Right cardiac atrium (tissue), 5 donors: ENCODE data around the gene PACRG. TPM values are rescaled to one million over a fixed set of nuclear protein-coding genes. Genes with fewer than 3 reads are reported as not detected.
A peak's percentile ranks its signal among the peaks of the same experiment; 100 is the strongest.

Experiments used
- ATAC-seq, 2 donors: fragments of 200-7000 bp; cut with Tn5 transposase; one replicate each; pipeline versions ENCODE4 v1.8.0 to v1.9.1; 2020; ENCODE audit warnings: moderate library complexity in 2 of 2, mild to moderate bottlenecking in 1 of 2
- DNase-seq, 3 donors: peaks; one replicate each; pipeline ENCODE4 v3.0.0-alpha.2; 2020
- H3K27ac ChIP-seq: one replicate; pipeline ENCODE4 v1.5.1; 2013; ENCODE audit warnings: mild to moderate bottlenecking, low read length, control low read depth, moderate library complexity
- H3K27me3 ChIP-seq: one replicate; pipeline ENCODE4 v1.6.1; 2013; ENCODE audit not compliant: control insufficient read depth, insufficient read depth
- H3K4me1 ChIP-seq: one replicate; pipeline ENCODE4 v1.6.1; 2013; ENCODE audit warnings: low read length; ENCODE audit not compliant: control insufficient read depth, insufficient read depth
- H3K4me3 ChIP-seq: one replicate; pipeline ENCODE4 v1.5.1; 2013; ENCODE audit warnings: low read length, control low read depth
- H3K9me3 ChIP-seq: one replicate; pipeline ENCODE4 v1.6.1; 2013; ENCODE audit warnings: low read length; ENCODE audit not compliant: control insufficient read depth
- WGBS: extraction: QIAGEN DNeasy Blood & Tissue Kit; methylation state at CpG from one replicate; pipeline ENCODE4 v1.1.7; 2013; 5-methylcytosine and 5-hydroxymethylcytosine counted together
- intact Hi-C, 4 donors: fragments of 100-400 bp; cut with DNase I; formaldehyde crosslinking; loops; one replicate each; pipeline versions ENCODE4 v1.11.0 to v1.14.0; 2022 to 2023
- polyA plus RNA-seq: library from polyadenylated mRNA; stranded (reverse); fragments of 200-250 nt; gene quantifications from one replicate; pipeline ENCODE4 v1.2.3, GENCODE V29; 2013
- total RNA-seq, 4 donors: library from RNA; stranded (reverse); fragmentation: NEBNext Ultra II Directional; extraction: Animal tissue kit (Norgen Biotek cat#: 25700); gene quantifications; one replicate each; pipeline ENCODE4 v1.2.1, GENCODE V29; 2021
- donor health status: healthy with polysubstance abuse.
- donor health status: DM: no; HTN: yes; CAD: no.
- donor health status: DM: no; HTN: no; CAD: no.
- donor health status: DM: no; HTN: yes; CAD: no; lungs with severe emphysema.
- donor health status: DM: yes; HTN: yes; CAD: no.

The PACRG gene
- total and polyA plus RNA-seq, 5 donors: 3.9 to 9.4 (median 4.9) TPM

DNA sequence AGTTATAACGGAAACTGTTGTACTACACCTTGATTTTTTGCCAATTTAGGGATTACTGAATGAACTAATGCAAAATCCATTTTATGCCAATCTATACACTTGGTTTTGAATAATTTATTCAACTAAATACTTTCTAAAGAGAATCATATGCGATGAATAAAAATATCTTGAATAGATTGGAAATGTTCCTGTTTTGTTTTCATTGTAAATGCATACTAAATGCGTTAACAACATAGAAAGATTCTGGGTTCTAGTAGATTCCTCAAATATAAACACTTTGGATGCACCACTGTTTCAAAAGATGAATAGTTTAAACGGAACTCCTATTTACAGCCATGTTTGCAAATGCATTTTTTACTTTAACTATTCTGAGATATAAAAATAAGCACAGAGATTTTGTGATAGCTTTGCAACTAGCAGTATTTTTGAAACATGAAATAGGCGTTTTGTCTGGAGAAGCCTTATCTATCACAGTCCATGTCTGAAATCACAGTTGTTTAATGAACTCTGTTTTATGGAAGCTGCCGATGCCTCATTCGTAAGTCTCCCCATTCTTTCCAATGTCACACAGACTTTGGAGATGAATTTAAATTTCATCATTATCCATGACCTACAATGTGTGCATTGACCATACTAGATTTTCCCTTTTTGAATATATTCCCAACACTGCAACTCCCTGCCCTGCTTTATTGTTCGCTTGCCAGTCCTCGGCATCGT, 409.1 kb downstream of the PACRG start:
- no peak for ATAC-seq
- WGBS: 78% methylated on average over 10 of the region's 10 CpGs
- H3K27me3 ChIP-seq: no peaks in the 10 kb centered on the region
- no peaks in the 10 kb centered on the region for H3K9me3 ChIP-seq
- no peak for DNase-seq
- no peaks in the 10 kb centered on the region for H3K4me1 ChIP-seq
- no peak overlapping the region for H3K4me3 ChIP-seq
- H3K27ac ChIP-seq: no peak overlapping the region
- intact Hi-C loops: no loop called here

DNA sequence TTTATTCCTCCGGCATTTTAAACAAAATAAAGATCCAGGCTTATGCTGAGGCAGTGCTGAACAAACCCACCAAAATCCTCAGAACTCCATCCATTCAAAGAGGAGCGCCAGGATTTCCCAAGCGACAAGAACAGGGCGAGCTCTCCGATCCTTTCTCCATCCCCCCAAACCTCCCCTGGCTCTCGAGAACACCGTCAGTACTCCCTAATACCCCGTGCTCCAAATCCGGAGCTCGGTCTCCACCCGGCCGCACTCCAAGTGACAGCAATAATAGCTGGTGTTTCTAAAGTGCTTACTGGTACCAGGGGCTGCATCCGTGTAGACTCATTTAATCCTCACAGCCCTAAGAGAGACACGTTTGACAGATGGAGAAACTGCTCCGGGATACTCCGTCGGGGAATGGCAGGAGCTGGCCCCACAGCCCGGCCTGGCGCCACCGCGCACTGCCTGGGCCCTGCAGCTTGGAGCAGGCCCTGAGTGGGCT, 409.7 kb downstream of the PACRG start:
- Histone ChIP-seq H3K4me3 (no peak overlapping the region), H3K27me3 (no peaks in the 10 kb centered on the region), H3K27ac (no peak overlapping the region), H3K4me1 (no peaks in the 10 kb centered on the region), H3K9me3 (no peaks in the 10 kb centered on the region)
- WGBS: 93% methylated on average over 21 of the region's 21 CpGs
- no peak for ATAC-seq
- intact Hi-C loops: no loop called here
- DNase-seq: no peak

DNA sequence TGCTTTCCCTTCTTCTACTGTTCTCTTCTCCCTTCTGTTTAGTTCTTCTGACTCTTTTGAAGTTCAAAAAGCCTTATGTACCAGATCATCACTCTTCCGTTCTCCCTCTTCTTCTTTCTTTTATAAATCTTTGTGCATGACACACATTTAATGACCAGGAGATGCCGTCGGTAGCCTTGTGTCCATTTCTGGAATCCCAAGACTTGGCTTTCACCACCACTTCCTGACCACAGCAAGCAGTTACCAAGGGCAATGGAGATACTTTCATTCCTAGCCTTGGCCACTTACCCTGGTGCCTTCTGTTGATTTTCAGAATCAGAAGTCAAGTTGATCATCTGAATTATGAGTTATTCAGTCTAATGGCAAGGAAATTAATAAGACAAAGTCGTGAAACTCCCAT, 418.3 kb downstream of the PACRG start:
- H3K4me3 ChIP-seq: no peak overlapping the region
- H3K27ac ChIP-seq: no peak overlapping the region
- DNase-seq (no peak), ATAC-seq (no peak)
- intact Hi-C loops: no loop called here
- H3K9me3 ChIP-seq: no peaks in the 10 kb centered on the region
- H3K27me3 ChIP-seq: no peaks in the 10 kb centered on the region
- 70% methylated on average over 4 of the region's 4 CpGs for WGBS
- no peaks in the 10 kb centered on the region for H3K4me1 ChIP-seq

DNA sequence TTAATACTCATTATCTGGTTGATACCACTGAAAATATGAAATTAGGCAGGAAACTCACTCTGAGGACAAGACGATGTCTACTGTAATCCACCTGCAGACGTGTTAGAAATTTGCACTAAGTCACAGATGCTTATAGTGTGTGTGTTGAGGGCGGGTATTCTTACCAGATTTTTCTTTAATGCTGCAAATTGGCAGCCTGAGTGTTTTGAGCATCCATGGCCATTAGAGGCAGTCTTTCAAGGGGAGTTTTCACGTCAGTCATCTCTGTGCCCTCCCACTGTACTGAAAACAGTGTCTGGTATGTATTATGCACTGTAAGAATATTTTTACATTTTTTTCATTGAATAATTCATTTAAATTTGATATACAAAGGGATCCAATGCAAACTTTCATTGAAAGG, 420.2 kb downstream of the PACRG start:
- WGBS: 64% methylated on average over 4 of the region's 4 CpGs
- Histone ChIP-seq H3K4me1 (no peaks in the 10 kb centered on the region), H3K27ac (no peak overlapping the region), H3K27me3 (no peaks in the 10 kb centered on the region), H3K9me3 (no peaks in the 10 kb centered on the region), H3K4me3 (no peak overlapping the region)
- intact Hi-C loops: no loop called here
- DNase-seq (no peak), ATAC-seq (no peak)

DNA sequence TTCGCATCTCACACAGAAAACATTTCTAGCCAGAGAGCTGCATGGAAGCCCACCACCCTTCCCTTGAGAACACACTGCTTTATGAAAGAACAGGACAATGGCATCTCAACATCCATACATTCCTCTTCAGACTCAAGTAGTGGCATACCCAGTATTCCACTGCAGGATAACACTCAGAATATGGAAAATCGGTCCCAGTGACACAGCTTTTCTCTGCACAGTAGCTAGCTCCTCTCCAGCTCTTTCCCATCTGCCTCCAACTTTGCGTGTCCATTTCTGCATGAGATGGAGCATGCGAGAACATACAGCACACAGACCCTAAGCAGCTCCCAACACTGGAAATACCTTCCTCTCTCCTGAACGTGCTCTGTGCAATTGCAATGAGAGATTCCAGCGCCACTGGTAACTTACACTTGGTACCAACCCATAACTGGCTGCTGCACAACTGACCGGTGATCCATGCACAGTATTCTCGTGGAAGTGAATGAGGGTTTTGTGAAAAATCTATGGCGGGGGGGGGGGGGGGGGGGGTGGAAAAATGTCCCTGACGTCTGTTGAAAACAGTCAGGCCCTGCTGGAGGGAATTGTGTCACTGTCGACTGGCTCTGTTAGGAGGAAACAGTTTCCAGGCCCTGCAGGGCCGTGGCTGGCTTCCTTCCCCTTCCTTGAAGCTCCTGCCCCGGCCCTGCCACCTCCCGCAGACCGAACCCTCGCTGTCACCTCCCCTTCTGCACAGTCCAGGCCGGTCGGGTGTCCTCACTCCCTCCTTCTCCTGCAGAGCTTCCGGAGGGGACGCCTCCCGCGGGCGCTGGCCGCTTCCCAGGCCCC, 420.9 kb downstream of the PACRG start:
- Histone ChIP-seq H3K27ac (no peak overlapping the region), H3K4me3 (no peak overlapping the region), H3K4me1 (no peaks in the 10 kb centered on the region), H3K9me3 (no peaks in the 10 kb centered on the region), H3K27me3 (no peaks in the 10 kb centered on the region)
- DNase-seq (peak in 2 of 3 donors; percentile 50 to 54), ATAC-seq (peak in 1 of 2 donors; percentile 68)
- 62% methylated on average over 24 of the region's 24 CpGs for WGBS
- intact Hi-C loops: no loop called here

DNA sequence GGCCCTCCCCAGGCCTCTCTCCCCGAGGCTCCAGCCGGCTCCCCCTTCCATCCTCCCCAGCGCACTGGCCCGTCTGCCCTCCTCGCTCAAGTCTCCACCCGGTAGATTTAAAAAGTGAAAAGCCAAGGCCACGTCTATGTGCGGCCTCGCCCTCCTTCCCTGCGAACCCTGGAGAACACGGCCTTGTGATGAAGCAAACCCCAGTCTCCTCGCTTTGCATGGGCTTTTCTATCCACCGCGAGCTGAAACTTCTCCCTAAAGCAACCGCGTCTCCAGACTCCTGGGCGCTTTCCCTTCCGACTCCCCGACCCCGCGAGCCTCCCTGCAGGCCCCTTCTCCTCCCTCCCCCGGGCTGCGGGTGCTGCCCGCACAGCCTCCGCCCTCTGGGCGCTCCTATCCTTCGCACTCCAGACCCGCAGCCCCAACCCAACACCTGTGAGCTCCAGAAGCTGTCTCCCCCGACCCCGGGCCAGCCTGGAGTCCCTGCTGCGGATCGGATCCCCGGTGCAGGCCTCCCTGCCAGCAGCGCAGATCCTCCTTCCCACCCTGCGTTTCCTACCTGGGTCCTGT, 421.6 kb downstream of the PACRG start:
- 78% methylated on average over 35 of the region's 35 CpGs for WGBS
- no peaks in the 10 kb centered on the region for H3K4me1 ChIP-seq
- no peak for DNase-seq
- H3K27me3 ChIP-seq: no peaks in the 10 kb centered on the region
- no peak overlapping the region for H3K4me3 ChIP-seq
- peak in 1 of 2 donors; percentile 34 for ATAC-seq
- no peak overlapping the region for H3K27ac ChIP-seq
- intact Hi-C loops: no loop called here
- no peaks in the 10 kb centered on the region for H3K9me3 ChIP-seq

DNA sequence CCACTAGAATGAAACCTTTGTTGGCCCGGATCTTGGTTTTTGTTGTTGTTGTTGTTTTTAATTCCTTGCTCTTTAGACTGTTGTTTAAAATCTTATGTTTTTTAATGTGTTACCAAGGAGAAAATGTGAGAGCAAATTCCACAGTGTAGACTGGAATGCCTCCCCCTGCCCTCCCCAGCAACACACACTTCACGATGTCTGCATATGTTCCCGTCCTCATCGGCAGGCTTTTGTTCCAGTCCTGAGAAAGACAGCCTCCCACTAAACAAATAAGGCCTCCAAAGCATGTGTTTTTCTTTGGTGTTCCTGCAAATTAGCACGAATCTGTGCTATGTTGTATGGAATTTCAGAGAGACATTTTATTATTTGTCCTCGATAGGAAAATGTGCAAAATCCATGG, 423.4 kb downstream of the PACRG start:
- Histone ChIP-seq H3K4me3 (no peak overlapping the region), H3K9me3 (no peaks in the 10 kb centered on the region), H3K27ac (no peak overlapping the region), H3K27me3 (no peaks in the 10 kb centered on the region), H3K4me1 (no peaks in the 10 kb centered on the region)
- no peak for ATAC-seq
- DNase-seq: no peak
- 68% methylated on average over 6 of the region's 6 CpGs for WGBS
- intact Hi-C loops: no loop called here

DNA sequence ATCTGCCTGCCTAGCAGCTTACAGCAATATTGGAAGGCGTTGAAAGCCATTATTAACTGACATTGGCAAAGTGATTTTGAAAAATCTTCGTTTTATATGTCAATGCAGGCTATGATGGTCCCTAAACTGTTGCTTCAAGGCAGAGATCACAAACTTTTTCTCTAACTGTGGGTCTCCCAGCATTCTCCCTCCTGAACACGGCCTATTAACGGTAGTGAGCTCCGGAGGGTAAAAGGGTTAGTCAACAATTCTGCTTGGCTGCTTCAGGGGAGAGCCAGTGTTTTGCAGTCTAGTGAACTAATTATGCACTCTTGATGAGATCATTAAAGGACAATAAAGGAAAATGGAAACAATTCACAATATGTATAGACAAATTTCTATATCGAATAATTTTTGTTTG, 424.9 kb downstream of the PACRG start:
- Histone ChIP-seq H3K4me3 (no peak overlapping the region), H3K27ac (no peak overlapping the region), H3K9me3 (no peaks in the 10 kb centered on the region), H3K4me1 (no peaks in the 10 kb centered on the region), H3K27me3 (no peaks in the 10 kb centered on the region)
- intact Hi-C loops: no loop called here
- WGBS: 89% methylated on average over 6 of the region's 6 CpGs
- ATAC-seq: no peak
- DNase-seq: no peak

DNA sequence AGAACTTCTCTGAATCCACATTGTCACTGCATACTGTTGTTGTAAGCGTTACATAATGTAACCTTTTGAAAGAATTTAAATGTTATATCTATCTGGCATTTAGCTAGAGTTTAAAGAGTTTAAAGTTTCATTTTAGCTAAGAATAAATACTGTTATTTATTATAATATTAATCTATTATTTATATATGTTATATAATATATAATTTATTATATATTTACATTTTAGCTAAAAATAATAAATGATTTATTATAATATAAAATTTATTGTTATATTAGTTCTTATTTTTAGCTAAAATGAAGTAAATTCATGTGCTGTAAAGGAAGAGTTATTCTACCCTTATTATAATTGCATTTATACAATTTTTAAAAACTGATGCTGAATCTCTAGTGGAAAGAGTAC, 431.3 kb downstream of the PACRG start:
- intact Hi-C loops: no loop called here
- no peaks in the 10 kb centered on the region for H3K4me1 ChIP-seq
- no peak overlapping the region for H3K4me3 ChIP-seq
- DNase-seq (no peak), ATAC-seq (no peak)
- no peaks in the 10 kb centered on the region for H3K27me3 ChIP-seq
- no peaks in the 10 kb centered on the region for H3K9me3 ChIP-seq
- H3K27ac ChIP-seq: no peak overlapping the region
- 97% methylated on average over 1 of the region's 1 CpG for WGBS

DNA sequence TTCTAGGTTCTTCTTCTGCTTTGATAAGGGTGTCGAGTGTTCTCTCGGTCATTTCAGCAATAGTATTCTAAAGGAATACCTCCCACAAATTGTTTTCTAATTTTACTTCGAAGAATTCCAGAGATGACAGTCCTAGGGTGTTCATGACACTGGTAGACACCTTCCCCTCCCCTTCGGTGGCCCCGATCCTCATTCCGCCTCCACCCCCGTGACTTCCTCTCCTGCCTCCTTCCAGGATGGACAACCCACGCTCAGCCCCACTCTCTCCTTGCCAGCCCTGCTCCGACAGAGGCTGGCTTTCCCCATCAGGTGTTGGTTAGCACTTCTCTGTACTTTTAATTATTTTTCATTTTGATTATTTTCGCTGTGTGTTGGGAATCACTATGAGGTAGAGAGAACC, 431.9 kb downstream of the PACRG start:
- no peak overlapping the region for H3K4me3 ChIP-seq
- no peaks in the 10 kb centered on the region for H3K27me3 ChIP-seq
- H3K9me3 ChIP-seq: no peaks in the 10 kb centered on the region
- intact Hi-C loops: no loop called here
- DNase-seq (no peak), ATAC-seq (peak in 1 of 2 donors; percentile 48)
- H3K4me1 ChIP-seq: no peaks in the 10 kb centered on the region
- 61% methylated on average over 10 of the region's 10 CpGs for WGBS
- no peak overlapping the region for H3K27ac ChIP-seq
